WTC11 (cell line): ENCODE data around the gene CPNE2. TPM values are rescaled to one million over a fixed set of nuclear protein-coding genes. Genes with fewer than 3 reads are reported as not detected.

Experiments
- ATAC-seq: fragments of 200-7000 bp; cut with Tn5 transposase; 2 replicates; pipeline ENCODE4 v1.10.0; 2021; ENCODE audit warnings: mild to moderate bottlenecking, moderate library complexity
- CTCF ChIA-PET: fragments of 300-600 bp; sonication (Branson Sonifier 250); formaldehyde crosslinking; loops from one replicate; lab custom pipeline; 2021; ENCODE audit warnings: antibody characterized with exemption; lab: Charles Lee
- POLR2A ChIA-PET: fragments of 350-600 bp; sonication (Branson Sonifier 250); formaldehyde crosslinking; loops from one replicate; lab custom pipeline; 2021; ENCODE audit warnings: antibody characterized with exemption; lab: Charles Lee
- DNase-seq: peaks from one replicate; pipeline ENCODE4 v3.0.0; 2021; ENCODE audit warnings: low spot score
- H3K27ac Mint-ChIP-seq: 2 replicates; pipeline ENCODE4 v1.8.0; 2021; ENCODE audit warnings: mixed read lengths
- H3K27me3 Mint-ChIP-seq: 2 replicates; pipeline ENCODE4 v1.8.0; 2021; ENCODE audit warnings: low read depth, mild to moderate bottlenecking, moderate library complexity, mixed read lengths
- H3K36me3 Mint-ChIP-seq: 2 replicates; pipeline ENCODE4 v1.8.0; 2021; ENCODE audit warnings: mixed read lengths
- H3K4me1 Mint-ChIP-seq: 2 replicates; pipeline ENCODE4 v1.8.0; 2022; ENCODE audit warnings: mixed read lengths
- H3K4me3 Mint-ChIP-seq: 2 replicates; pipeline ENCODE4 v1.8.0; 2021; ENCODE audit warnings: mild to moderate bottlenecking, moderate library complexity, mixed read lengths
- H3K9me3 Mint-ChIP-seq: 2 replicates; pipeline ENCODE4 v1.8.0; 2021; ENCODE audit warnings: mixed read lengths
- ATF1 ChIP-seq: sonication (generic); formaldehyde crosslinking; IDR thresholded peaks from 2 replicates; pipeline ENCODE4 v1.8.1; 2023; ENCODE audit warnings: mild to moderate bottlenecking, moderate library complexity, missing genetic modification reagents
- CBFB ChIP-seq: sonication (generic); formaldehyde crosslinking; IDR thresholded peaks from 2 replicates; pipeline ENCODE4 v1.8.1; 2022; ENCODE audit warnings: mild to moderate bottlenecking, low read depth, missing genetic modification reagents
- CREB1 ChIP-seq: sonication (generic); formaldehyde crosslinking; IDR thresholded peaks from 2 replicates; pipeline ENCODE4 v1.8.0; 2023; ENCODE audit warnings: mild to moderate bottlenecking, missing genetic modification reagents
- CREM ChIP-seq: sonication (generic); formaldehyde crosslinking; IDR thresholded peaks from 2 replicates; pipeline ENCODE4 v1.8.1; 2022; ENCODE audit warnings: mild to moderate bottlenecking, missing genetic modification reagents, moderate library complexity
- E2F5 ChIP-seq: sonication (generic); formaldehyde crosslinking; IDR thresholded peaks from 2 replicates; pipeline ENCODE4 v1.8.1; 2022; ENCODE audit warnings: mild to moderate bottlenecking, moderate library complexity, missing genetic modification reagents
- ELF4 ChIP-seq: sonication (generic); formaldehyde crosslinking; IDR thresholded peaks from 2 replicates; pipeline ENCODE4 v1.8.1; 2022; ENCODE audit warnings: low read depth, mild to moderate bottlenecking, moderate library complexity, missing genetic modification reagents
- ETV6 ChIP-seq: sonication (generic); formaldehyde crosslinking; IDR thresholded peaks from 2 replicates; pipeline ENCODE4 v1.8.1; 2022; ENCODE audit warnings: mild to moderate bottlenecking, missing genetic modification reagents
- HMGXB4 ChIP-seq: sonication (generic); formaldehyde crosslinking; IDR thresholded peaks from 2 replicates; pipeline ENCODE4 v1.8.1; 2023; ENCODE audit warnings: mild to moderate bottlenecking, moderate library complexity, missing genetic modification reagents
- MAX ChIP-seq: sonication (generic); formaldehyde crosslinking; IDR thresholded peaks from 2 replicates; pipeline ENCODE4 v1.8.0; 2022; ENCODE audit warnings: mild to moderate bottlenecking, missing genetic modification reagents
- MYBL2 ChIP-seq: sonication (generic); formaldehyde crosslinking; IDR thresholded peaks from 2 replicates; pipeline ENCODE4 v1.8.1; 2023; ENCODE audit warnings: mild to moderate bottlenecking, moderate library complexity, missing genetic modification reagents
- NR1H2 ChIP-seq: sonication (generic); formaldehyde crosslinking; IDR thresholded peaks from 2 replicates; pipeline ENCODE4 v1.9.0; 2021; ENCODE audit warnings: mild to moderate bottlenecking, moderate library complexity, missing genetic modification reagents
- NR2C2 ChIP-seq: sonication (generic); formaldehyde crosslinking; IDR thresholded peaks from 2 replicates; pipeline ENCODE4 v1.8.0; 2022; ENCODE audit warnings: mild to moderate bottlenecking, missing genetic modification reagents
- PREB ChIP-seq: sonication (generic); formaldehyde crosslinking; IDR thresholded peaks from 2 replicates; pipeline ENCODE4 v1.8.1; 2022; ENCODE audit warnings: mild to moderate bottlenecking, missing genetic modification reagents, moderate library complexity, borderline replicate concordance
- PRRX2 ChIP-seq: fragments of 250-450 bp; sonication (Bioruptor Pico); IDR thresholded peaks from 2 replicates; pipeline ENCODE4 v1.8.0; 2021; ENCODE audit warnings: mild to moderate bottlenecking
- RELA ChIP-seq: sonication (generic); formaldehyde crosslinking; IDR thresholded peaks from 2 replicates; pipeline ENCODE4 v1.8.1; 2022; ENCODE audit warnings: missing genetic modification reagents, mild to moderate bottlenecking, borderline replicate concordance
- SOX15 ChIP-seq: fragments of 250-450 bp; sonication (Bioruptor Pico); IDR thresholded peaks from 2 replicates; pipeline ENCODE4 v1.9.0; 2021; ENCODE audit warnings: mild to moderate bottlenecking
- SP1 ChIP-seq: sonication (generic); formaldehyde crosslinking; conservative IDR thresholded peaks from 2 replicates; pipeline ENCODE4 v1.8.1; 2022; ENCODE audit warnings: missing genetic modification reagents
- ZBTB21 ChIP-seq: sonication (generic); formaldehyde crosslinking; IDR thresholded peaks from 2 replicates; pipeline ENCODE4 v1.8.1; 2023; ENCODE audit warnings: mild to moderate bottlenecking, missing genetic modification reagents, borderline replicate concordance
- ZNF138 ChIP-seq: sonication (generic); formaldehyde crosslinking; conservative IDR thresholded peaks from 2 replicates; pipeline ENCODE4 v1.8.1; 2022; ENCODE audit warnings: mild to moderate bottlenecking, moderate library complexity, missing genetic modification reagents
- ZNF317 ChIP-seq: sonication (generic); formaldehyde crosslinking; IDR thresholded peaks from 2 replicates; pipeline ENCODE4 v1.8.1; 2023; ENCODE audit warnings: low read depth, mild to moderate bottlenecking, moderate library complexity, missing genetic modification reagents, borderline replicate concordance
- ZNF416 ChIP-seq: fragments of 250-450 bp; sonication (Bioruptor Pico); IDR thresholded peaks from 2 replicates; pipeline ENCODE4 v1.9.0; 2021; ENCODE audit warnings: mild to moderate bottlenecking, inconsistent platforms
- ZNF425 ChIP-seq: fragments of 250-450 bp; sonication (Bioruptor Pico); conservative IDR thresholded peaks from 2 replicates; pipeline ENCODE4 v1.9.0; 2021; ENCODE audit warnings: mild to moderate bottlenecking
- ZNF532 ChIP-seq: fragments of 250-450 bp; sonication (Bioruptor Pico); IDR thresholded peaks from 2 replicates; pipeline ENCODE4 v1.9.0; 2021; ENCODE audit warnings: mild to moderate bottlenecking, borderline replicate concordance
- total RNA-seq: library from RNA; stranded (reverse); gene quantifications from 3 replicates; pipeline ENCODE4 v1.2.3, GENCODE V29; 2021

Gene CPNE2
- total RNA-seq, 1 experiment from 2014 or later = 14.0 TPM

- no peak for TF ChIP-seq ELF4 (CRISPR knock-in tag)
- TF ChIP-seq CBFB = no peak
- no peak for TF ChIP-seq CREB1 (CRISPR knock-in tag)
- no peak for TF ChIP-seq ZBTB21 (CRISPR knock-in tag)
- no peak for TF ChIP-seq ZNF416 (CRISPR knock-in tag)
- no peak for TF ChIP-seq ETV6 (CRISPR knock-in tag)
- TF ChIP-seq PRRX2 = no peak
- no peak for TF ChIP-seq MAX (CRISPR knock-in tag)
- no peak for TF ChIP-seq SOX15 (CRISPR knock-in tag)
Measured at GRCh38 chr16:57093666-57094564, 1.5 kb downstream of the CPNE2 start (continued).

GRCh38 chr16:57094911-57095310 lies 2.5 kb downstream of the CPNE2 start:
- ChIA-PET POLR2A (no interaction called here), CTCF (no interaction called here)
- Mint-ChIP-seq H3K4me3 (no peak overlapping the region), H3K4me1 (peaks cover 24% of the 10 kb centered on the region), H3K9me3 (peaks cover 4% of the 10 kb centered on the region; the same call in 1 of the 2 replicates), H3K27me3 (peaks cover 25% of the 10 kb centered on the region), H3K27ac (no peak overlapping the region), H3K36me3 (no peaks in the 10 kb centered on the region)
- no peak for ATAC-seq
- DNase-seq = no peak
- no peak for TF ChIP-seq NR2C2 (CRISPR knock-in tag)
- TF ChIP-seq PRRX2 = no peak

GRCh38 chr16:57096192-57096591 lies 3.8 kb downstream of the CPNE2 start:
- ChIA-PET POLR2A (no interaction called here), CTCF (interaction anchor here (0.5 to 0.7 kb wide), 2 partner anchors 66 to 570 kb away, joined by 4 read pairs; no protein-coding TSS in a partner anchor)
- no peaks in the 10 kb centered on the region for H3K36me3 Mint-ChIP-seq
- no peak overlapping the region for H3K27ac Mint-ChIP-seq
- H3K27me3 Mint-ChIP-seq = peaks cover 20% of the 10 kb centered on the region
- ATAC-seq = no peak
- H3K9me3 Mint-ChIP-seq = no peaks in the 10 kb centered on the region
- DNase-seq = no peak
- no peak overlapping the region for H3K4me3 Mint-ChIP-seq
- peaks cover 32% of the 10 kb centered on the region for H3K4me1 Mint-ChIP-seq
- no peak for TF ChIP-seq E2F5
- TF ChIP-seq MYBL2 (CRISPR knock-in tag) = no peak
- no peak for TF ChIP-seq RELA (CRISPR knock-in tag)
- TF ChIP-seq CREM (CRISPR knock-in tag) = no peak
- TF ChIP-seq PREB (CRISPR knock-in tag) = no peak
- TF ChIP-seq ATF1 (CRISPR knock-in tag) = no peak
- TF ChIP-seq ZNF532 (CRISPR knock-in tag) = no peak
- TF ChIP-seq ZNF317 (CRISPR knock-in tag) = no peak
- TF ChIP-seq SP1 (CRISPR knock-in tag) = no peak
- TF ChIP-seq ZNF425 (CRISPR knock-in tag) = no peak
- TF ChIP-seq SOX15 (CRISPR knock-in tag) = no peak
- no peak for TF ChIP-seq NR1H2 (CRISPR knock-in tag)
- TF ChIP-seq CREB1 (CRISPR knock-in tag) = no peak
- no peak for TF ChIP-seq ZNF138 (CRISPR knock-in tag)
- no peak for TF ChIP-seq HMGXB4 (CRISPR knock-in tag)
- no peak for TF ChIP-seq PRRX2
